Activated CD8-positive, alpha-beta memory T cell treated with anti-CD3 and anti-CD28 coated beads for 4 hours (primary cell): ENCODE results near the gene CEACAM7.
A peak's percentile ranks its signal among the peaks of the same experiment; 100 is the strongest.
"Not testable (repeated sequence)": the region's sequence is repeated elsewhere in the genome, so short reads cannot be mapped to it uniquely, and the experiment has no call there.

Source experiments
- DNase-seq, 2 donors: peaks; one replicate each; pipeline ENCODE4 v3.0.0-alpha.2; 2020; ENCODE audit warnings: low read depth in 2 of 2

CEACAM7 gene

GRCh38 chr19:41688098-41688497 is at the start of gene CEACAM7:
TSS of gene CEACAM7 (minus strand) at chr19:41688270. CDS start at chr19:41688165, 105 bp downstream.
- no peak for DNase-seq

GRCh38 chr19:41735071-41735600 is 47.1 kb upstream of the CEACAM7 start:
- no peak for DNase-seq

DNA sequence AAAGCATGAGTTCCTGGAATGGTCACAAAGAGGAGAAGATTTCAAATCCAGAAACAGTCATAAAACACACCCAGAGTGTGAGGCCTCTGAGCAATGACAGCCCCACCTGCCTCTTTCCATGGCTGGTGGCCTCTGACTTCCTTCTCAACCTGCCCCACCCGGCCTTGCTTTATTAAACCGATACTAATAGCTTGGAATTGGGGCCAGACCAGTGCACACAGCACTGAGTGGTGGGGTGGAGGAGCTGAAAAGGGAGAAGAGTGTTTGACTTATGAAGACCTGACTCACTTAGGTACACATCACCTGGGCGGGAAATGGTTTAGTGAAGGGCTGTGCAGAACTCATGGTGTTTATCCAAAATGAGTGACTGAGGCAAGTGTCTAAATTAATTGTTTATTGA is 46.5 kb upstream of the CEACAM7 start:
- DNase-seq, result no peak

DNA sequence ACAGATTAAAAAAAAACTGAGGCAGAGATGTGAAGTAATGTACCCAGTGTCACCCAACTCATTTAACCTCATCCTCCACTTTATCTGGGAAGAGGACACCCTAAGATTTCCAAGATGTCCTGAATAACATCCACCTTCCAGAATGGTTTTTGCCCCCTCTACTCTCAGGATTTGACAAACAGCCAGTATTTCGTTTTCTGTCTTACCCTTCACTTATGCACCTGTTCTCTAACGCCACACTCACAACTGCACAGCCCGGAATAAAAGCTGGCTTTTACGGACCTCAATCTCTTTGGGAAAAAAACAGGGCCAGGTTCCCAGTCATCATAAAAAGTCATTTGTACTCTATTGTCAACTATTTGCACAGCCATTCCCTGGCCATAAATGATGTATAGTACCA is 46.1 kb upstream of the CEACAM7 start:
- no peak for DNase-seq

- DNase-seq, result no peak
These were observed 38.4 kb upstream of the CEACAM7 start for GRCh38 chr19:41726493-41726892.

DNA sequence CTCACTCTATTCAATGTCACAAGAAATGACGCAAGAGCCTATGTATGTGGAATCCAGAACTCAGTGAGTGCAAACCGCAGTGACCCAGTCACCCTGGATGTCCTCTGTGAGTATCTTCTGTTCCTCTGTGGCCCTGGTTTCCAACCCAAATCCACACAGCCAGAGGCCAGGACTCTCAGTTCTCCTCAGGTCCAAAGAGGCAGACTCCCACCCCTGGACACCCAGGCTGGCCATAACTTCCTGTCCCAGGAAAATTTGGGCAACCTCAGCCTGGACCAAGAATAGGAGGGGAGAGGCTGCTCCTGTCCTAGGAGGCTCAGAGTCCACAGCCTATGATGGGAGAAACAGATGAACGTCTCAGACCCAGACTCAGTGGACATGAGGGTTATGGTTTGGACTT is 32.0 kb upstream of the CEACAM7 start:
- DNase-seq, result no peak

- no peak for DNase-seq
These were observed 30.7 kb upstream of the CEACAM7 start for GRCh38 chr19:41718761-41719160.

DNA sequence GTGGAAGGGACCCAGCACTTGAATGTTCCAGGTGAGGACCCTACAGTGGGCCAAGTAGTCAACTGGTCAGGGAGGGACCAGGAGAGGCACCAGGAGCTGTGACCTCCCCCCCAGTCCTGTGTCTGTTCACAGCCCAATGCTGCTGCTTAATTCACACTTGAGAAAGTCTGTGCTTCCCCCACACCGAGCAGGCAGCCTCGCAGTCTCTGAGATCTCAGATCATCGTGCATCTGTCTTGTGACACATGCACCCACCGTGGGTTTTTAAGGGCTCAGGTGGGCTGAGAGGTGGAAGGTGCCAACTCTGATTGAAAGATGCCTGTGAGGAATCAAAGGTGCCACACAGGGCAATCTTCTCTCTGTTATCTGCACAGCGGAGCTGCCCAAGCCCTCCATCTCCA is 26.5 kb upstream of the CEACAM7 start:
- no peak for DNase-seq

- DNase-seq, result no peak
These were observed 23.5 kb upstream of the CEACAM7 start for GRCh38 chr19:41711376-41712261.

DNA sequence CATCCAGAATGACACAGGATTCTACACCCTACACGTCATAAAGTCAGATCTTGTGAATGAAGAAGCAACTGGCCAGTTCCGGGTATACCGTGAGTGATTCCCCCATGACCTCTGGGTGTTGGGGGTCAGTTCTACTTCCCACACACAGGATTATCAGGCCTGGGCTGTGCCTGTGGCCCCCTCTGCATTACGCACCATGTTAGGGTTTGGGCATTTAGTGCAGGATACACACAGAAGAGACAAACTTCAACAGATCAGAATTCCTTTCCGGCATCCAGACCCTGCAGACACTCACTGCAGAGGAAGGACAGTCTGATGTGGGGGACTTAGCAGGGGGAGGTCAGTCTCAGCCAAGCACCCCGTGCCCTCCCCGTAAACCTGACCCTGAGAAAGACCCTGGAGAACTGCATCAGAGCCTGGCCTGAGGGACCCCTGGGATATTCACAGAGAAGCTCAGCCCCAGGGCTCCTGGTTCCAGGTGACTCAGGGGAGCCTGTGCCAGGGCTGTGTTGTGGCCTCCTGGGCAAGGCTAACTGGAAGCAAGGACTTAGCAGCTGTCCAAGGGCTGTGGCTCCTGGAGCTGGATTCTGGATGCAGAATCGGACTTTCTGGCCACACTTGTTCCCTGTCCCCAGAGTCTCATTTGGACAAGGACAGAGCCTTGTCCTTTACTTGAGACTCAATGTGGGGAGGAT is 22.0 kb upstream of the CEACAM7 start:
- DNase-seq, result no peak

DNA sequence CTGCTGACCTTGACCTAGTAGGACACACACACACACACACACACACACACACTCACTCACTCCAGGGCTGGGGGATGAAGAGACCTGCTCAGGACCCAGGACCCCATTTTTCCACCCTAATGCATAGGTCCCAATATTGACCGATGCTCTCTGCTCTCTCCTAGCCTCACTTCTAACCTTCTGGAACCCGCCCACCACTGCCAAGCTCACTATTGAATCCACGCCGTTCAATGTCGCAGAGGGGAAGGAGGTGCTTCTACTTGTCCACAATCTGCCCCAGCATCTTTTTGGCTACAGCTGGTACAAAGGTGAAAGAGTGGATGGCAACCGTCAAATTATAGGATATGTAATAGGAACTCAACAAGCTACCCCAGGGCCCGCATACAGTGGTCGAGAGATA is 21.4 kb upstream of the CEACAM7 start:
- DNase-seq, result not testable (repeated sequence)

DNA sequence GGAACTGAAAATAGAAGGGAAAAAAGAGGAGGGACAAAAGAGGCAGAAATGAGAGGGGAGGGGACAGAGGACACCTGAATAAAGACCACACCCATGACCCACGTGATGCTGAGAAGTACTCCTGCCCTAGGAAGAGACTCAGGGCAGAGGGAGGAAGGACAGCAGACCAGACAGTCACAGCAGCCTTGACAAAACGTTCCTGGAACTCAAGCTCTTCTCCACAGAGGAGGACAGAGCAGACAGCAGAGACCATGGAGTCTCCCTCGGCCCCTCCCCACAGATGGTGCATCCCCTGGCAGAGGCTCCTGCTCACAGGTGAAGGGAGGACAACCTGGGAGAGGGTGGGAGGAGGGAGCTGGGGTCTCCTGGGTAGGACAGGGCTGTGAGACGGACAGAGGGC is 20.4 kb upstream of the CEACAM7 start, which contains the start of gene CEACAM5:
CEACAM5 (plus strand) TSS at position 146 of the 400 bp plus-strand sequence; CDS start at position 252, 106 bp downstream.
- DNase-seq, result no peak

GRCh38 chr19:41707871-41708371 is 19.9 kb upstream of the CEACAM7 start:
- no peak for DNase-seq

DNA sequence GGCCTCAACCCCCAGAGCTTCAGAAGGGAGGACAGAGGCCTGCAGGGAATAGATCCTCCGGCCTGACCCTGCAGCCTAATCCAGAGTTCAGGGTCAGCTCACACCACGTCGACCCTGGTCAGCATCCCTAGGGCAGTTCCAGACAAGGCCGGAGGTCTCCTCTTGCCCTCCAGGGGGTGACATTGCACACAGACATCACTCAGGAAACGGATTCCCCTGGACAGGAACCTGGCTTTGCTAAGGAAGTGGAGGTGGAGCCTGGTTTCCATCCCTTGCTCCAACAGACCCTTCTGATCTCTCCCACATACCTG is 19.4 kb upstream of the CEACAM7 start:
- no peak for DNase-seq

DNA sequence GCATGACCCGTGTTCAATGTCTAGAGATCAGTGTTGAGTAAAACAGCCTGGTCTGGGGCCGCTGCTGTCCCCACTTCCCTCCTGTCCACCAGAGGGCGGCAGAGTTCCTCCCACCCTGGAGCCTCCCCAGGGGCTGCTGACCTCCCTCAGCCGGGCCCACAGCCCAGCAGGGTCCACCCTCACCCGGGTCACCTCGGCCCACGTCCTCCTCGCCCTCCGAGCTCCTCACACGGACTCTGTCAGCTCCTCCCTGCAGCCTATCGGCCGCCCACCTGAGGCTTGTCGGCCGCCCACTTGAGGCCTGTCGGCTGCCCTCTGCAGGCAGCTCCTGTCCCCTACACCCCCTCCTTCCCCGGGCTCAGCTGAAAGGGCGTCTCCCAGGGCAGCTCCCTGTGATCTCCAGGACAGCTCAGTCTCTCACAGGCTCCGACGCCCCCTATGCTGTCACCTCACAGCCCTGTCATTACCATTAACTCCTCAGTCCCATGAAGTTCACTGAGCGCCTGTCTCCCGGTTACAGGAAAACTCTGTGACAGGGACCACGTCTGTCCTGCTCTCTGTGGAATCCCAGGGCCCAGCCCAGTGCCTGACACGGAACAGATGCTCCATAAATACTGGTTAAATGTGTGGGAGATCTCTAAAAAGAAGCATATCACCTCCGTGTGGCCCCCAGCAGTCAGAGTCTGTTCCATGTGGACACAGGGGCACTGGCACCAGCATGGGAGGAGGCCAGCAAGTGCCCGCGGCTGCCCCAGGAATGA is 18.9 kb upstream of the CEACAM7 start:
- peak; percentile 10 to 21 for DNase-seq

- no peak for DNase-seq
These were observed 17.5 kb upstream of the CEACAM7 start for GRCh38 chr19:41705393-41706174.

DNA sequence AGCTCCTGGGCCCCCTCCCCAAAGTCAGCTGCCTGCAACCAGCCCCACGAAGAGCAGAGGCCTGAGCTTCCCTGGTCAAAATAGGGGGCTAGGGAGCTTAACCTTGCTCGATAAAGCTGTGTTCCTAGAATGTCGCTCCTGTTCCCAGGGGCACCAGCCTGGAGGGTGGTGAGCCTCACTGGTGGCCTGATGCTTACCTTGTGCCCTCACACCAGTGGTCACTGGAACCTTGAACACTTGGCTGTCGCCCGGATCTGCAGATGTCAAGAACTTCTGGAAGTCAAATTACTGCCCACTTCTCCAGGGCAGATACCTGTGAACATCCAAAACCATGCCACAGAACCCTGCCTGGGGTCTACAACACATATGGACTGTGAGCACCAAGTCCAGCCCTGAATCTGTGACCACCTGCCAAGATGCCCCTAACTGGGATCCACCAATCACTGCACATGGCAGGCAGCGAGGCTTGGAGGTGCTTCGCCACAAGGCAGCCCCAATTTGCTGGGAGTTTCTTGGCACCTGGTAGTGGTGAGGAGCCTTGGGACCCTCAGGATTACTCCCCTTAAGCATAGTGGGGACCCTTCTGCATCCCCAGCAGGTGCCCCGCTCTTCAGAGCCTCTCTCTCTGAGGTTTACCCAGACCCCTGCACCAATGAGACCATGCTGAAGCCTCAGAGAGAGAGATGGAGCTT is 15.7 kb upstream of the CEACAM7 start:
- no peak for DNase-seq

DNA sequence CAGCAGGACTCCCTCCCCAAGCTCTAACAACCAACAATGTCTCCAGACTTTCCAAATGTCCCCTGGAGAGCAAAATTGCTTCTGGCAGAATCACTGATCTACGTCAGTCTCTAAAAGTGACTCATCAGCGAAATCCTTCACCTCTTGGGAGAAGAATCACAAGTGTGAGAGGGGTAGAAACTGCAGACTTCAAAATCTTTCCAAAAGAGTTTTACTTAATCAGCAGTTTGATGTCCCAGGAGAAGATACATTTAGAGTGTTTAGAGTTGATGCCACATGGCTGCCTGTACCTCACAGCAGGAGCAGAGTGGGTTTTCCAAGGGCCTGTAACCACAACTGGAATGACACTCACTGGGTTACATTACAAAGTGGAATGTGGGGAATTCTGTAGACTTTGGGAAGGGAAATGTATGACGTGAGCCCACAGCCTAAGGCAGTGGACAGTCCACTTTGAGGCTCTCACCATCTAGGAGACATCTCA is 14.1 kb upstream of the CEACAM7 start:
- DNase-seq, result no peak

GRCh38 chr19:41701401-41702075 is 13.5 kb upstream of the CEACAM7 start:
- DNase-seq, result no peak
